ENCODE results near the gene SLC7A14. TPM values are rescaled to one million over a fixed set of nuclear protein-coding genes. Genes with fewer than 3 reads are reported as not detected.

Gene SLC7A14
- total and polyA plus RNA-seq, 4 donors = 0.01 to 0.06 (median 0.03) TPM; not detected in 1

DNA sequence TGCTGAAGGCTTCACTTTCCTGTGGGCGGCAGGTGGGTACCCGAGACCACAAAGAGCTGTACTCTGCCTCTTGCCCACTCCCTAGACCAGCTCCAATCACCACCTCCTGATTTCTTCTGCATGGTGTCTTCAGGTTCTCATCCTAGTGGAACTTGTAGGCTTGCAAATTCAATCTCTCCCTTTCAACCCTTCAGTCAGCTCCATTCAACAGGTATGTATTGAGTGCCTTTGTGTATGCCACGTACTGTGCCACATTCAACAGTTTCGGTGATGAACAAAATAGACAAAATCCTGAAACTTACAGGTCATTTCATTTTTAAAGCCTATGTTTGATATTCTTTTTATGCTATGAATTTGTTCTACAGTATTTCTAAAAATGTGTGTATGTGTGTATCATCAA, 172.6 kb downstream of the SLC7A14 start:
- WGBS, 2 donors = 98% methylated on average over 4 of the region's 4 CpGs
- peaks cover 0 to 10% (median 0%) of the 10 kb centered on the region in 3 donors for H3K27me3 ChIP-seq (ENCODE audit: control insufficient read depth in 3 of 3, insufficient read depth in 3 of 3, low read length in 2 of 3)
- ATAC-seq (ENCODE audit: insufficient read depth, low FRiP score) = no peak

DNA sequence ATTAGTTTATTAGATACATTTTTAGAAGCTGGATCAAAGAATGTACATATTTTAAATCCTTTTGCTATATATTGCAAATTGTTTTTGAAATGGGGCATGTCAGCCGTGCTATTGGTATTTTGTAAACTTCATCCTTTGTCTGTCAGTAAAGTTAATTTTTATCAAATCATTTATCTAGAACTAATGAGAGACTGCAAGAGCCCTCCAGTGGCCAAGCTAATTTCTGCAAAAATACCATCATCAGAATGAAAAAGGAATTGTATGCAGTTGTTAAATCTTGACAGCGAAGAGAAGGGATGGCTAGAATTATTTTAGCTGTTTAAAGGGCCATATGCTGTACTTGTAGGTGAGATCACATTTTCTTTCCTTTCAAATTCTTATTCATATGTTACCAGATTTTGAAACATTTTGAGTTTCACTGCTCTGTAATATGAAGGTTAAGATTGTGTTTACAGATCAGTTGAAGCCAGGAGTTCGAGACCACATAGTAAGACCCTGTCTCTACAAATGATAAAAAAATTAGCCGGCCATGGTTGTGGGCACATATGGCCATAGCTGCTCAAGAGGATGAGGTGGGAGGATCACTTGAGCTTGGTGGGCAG, 175.3 kb downstream of the SLC7A14 start:
- H3K36me3 ChIP-seq (ENCODE audit: control insufficient read depth in 4 of 4, insufficient read depth in 4 of 4, low read length in 4 of 4) = no peaks in the 10 kb centered on the region
- H3K9ac ChIP-seq (ENCODE audit: insufficient read depth in 1 of 2, low read length in 2 of 2) = no peak overlapping the region
- DNase-seq (peak in 2 of 3 donors; percentile 45 to 57), ATAC-seq (ENCODE audit: insufficient read depth, low FRiP score) (no peak)
- no peaks in the 10 kb centered on the region for H3K4me1 ChIP-seq (ENCODE audit: control insufficient read depth in 5 of 5, insufficient read depth in 5 of 5, low read length in 5 of 5)
- no peak overlapping the region for H3K27ac ChIP-seq (ENCODE audit: low read depth in 1 of 2, low read length in 1 of 2)
- H3K4me3 ChIP-seq = no peak overlapping the region
- H3K9me3 ChIP-seq (ENCODE audit: control insufficient read depth in 4 of 4, insufficient read depth in 3 of 4, low read length in 3 of 4) = no peaks in the 10 kb centered on the region
- H3K27me3 ChIP-seq (ENCODE audit: control insufficient read depth in 3 of 3, insufficient read depth in 3 of 3, low read length in 2 of 3) = no peaks in the 10 kb centered on the region
- 58 to 66% methylated on average over 4 of the region's 4 CpGs for WGBS, 2 donors
- TF ChIP-seq, protein P1, sequence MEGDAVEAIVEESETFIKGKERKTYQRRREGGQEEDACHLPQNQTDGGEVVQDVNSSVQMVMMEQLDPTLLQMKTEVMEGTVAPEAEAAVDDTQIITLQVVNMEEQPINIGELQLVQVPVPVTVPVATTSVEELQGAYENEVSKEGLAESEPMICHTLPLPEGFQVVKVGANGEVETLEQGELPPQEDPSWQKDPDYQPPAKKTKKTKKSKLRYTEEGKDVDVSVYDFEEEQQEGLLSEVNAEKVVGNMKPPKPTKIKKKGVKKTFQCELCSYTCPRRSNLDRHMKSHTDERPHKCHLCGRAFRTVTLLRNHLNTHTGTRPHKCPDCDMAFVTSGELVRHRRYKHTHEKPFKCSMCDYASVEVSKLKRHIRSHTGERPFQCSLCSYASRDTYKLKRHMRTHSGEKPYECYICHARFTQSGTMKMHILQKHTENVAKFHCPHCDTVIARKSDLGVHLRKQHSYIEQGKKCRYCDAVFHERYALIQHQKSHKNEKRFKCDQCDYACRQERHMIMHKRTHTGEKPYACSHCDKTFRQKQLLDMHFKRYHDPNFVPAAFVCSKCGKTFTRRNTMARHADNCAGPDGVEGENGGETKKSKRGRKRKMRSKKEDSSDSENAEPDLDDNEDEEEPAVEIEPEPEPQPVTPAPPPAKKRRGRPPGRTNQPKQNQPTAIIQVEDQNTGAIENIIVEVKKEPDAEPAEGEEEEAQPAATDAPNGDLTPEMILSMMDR (IDR thresholded peaks at IDR 0.05; ENCODE audit: control extremely low read depth, extremely low read depth) = peak; percentile 29

More for the DNA sequence above, 172.6 kb downstream of the SLC7A14 start:
- Histone ChIP-seq H3K4me3 (no peak overlapping the region), H3K4me1 (ENCODE audit: control insufficient read depth in 5 of 5, insufficient read depth in 5 of 5, low read length in 5 of 5) (peaks cover 0 to 4% (median 0%) of the 10 kb centered on the region in 5 donors), H3K9me3 (ENCODE audit: control insufficient read depth in 4 of 4, insufficient read depth in 3 of 4, low read length in 3 of 4) (no peaks in the 10 kb centered on the region), H3K9ac (ENCODE audit: insufficient read depth in 1 of 2, low read length in 2 of 2) (no peak overlapping the region), H3K27ac (ENCODE audit: low read depth in 1 of 2, low read length in 1 of 2) (no peak overlapping the region), H3K36me3 (ENCODE audit: control insufficient read depth in 4 of 4, insufficient read depth in 4 of 4, low read length in 4 of 4) (no peaks in the 10 kb centered on the region)
- TF ChIP-seq, protein P1 (IDR thresholded peaks at IDR 0.05; ENCODE audit: control extremely low read depth, extremely low read depth) = no peak
- DNase-seq = no peak

Other genes starting within 250 kb of the SLC7A14 start
- gene SKIL, start 228.4 kb downstream of the SLC7A14 start, total RNA-seq = 100 to 1,000 TPM in 1 of 2 donors, 10 to 100 TPM in 1; 57.3 to 110 TPM
- gene SKIL, start 228.4 kb downstream of the SLC7A14 start, polyA plus RNA-seq = 10 to 100 TPM; 16.5 to 19.6 TPM
- 10 to 100 TPM in 1 of 2 donors, 1 to 10 TPM in 1; 6.0 to 11.5 TPM for gene CLDN11, start 167.2 kb downstream of the SLC7A14 start, total RNA-seq
- 1 to 10 TPM; 2.1 to 3.7 TPM for gene CLDN11, start 167.2 kb downstream of the SLC7A14 start, polyA plus RNA-seq

All from lung (tissue), 12 donors.